ENCODE data around the gene COG1.
A peak's percentile ranks its signal among the peaks of the same experiment; 100 is the strongest.

COG1 gene

GRCh38 chr17:73158133-73158532 is 34.7 kb upstream of the COG1 start:
- no peak for TF ChIP-seq ZNF274 (IDR thresholded peaks at IDR 0.05; ENCODE audit: low read depth, low read length)
- H3K4me3 ChIP-seq (ENCODE audit: low read length) = no peak overlapping the region

DNA sequence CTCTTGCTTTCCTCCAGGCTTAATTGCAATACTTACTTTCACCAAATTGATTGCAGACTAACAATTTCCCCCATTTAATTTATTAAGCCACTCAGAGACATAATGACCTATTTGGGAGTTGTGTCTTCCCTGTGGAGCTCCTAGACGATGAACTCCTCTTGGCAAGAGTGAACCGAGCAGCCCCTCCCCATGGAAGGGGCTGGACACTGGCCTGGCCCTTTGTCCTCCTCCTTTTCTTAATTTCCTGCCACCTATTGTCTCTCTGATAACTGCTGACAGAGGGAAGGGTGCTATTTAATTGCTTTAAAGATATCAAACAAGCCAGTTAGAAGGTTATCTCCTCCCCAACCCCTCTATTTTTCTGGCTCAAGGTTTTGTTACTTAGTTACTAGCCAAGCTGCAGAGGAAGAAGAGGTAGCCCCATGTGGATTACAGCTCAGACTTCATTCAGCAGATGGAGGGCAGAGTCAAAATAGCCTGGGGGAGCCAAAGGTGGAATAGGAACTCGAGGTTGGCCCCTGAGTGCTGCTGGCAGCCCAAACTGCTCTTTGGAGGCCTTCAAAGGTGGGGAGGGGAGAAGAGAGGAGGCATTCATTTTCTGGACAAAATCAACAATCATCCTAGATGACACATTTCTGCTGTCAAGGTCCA is 31.8 kb upstream of the COG1 start:
- H3K4me3 ChIP-seq (ENCODE audit: low read length) = no peak overlapping the region
- TF ChIP-seq ZNF274 (IDR thresholded peaks at IDR 0.05; ENCODE audit: low read depth, low read length) = no peak

DNA sequence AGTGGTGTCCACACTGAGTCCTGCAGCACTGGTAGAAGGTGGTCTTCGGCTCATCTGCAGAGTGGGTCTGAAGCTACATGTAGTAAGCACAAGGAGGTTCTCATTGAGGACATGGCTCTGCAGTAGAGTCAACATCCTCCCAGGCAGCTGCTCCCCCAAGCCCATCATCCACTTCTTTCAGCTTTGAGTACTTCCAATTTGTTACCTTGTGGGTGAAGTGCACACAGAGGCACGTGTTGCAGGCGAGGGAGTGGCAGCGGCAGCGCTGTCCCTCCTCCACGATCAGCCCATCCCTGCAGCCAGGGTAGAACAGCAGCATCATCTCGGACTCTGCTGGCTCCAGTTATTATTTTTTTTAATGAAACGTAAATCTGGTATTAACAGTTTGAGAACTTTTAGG is 29.8 kb upstream of the COG1 start:
- H3K4me3 ChIP-seq (ENCODE audit: low read length) = no peak overlapping the region
- TF ChIP-seq ZNF274 (IDR thresholded peaks at IDR 0.05; ENCODE audit: low read depth, low read length) = no peak

- peak overlapping the region; percentile 73 for H3K4me3 ChIP-seq (ENCODE audit: low read length)
- TF ChIP-seq ZNF274 (IDR thresholded peaks at IDR 0.05; ENCODE audit: low read depth, low read length) = no peak
Measured at GRCh38 chr17:73165616-73166404, 27.0 kb upstream of the COG1 start.

DNA sequence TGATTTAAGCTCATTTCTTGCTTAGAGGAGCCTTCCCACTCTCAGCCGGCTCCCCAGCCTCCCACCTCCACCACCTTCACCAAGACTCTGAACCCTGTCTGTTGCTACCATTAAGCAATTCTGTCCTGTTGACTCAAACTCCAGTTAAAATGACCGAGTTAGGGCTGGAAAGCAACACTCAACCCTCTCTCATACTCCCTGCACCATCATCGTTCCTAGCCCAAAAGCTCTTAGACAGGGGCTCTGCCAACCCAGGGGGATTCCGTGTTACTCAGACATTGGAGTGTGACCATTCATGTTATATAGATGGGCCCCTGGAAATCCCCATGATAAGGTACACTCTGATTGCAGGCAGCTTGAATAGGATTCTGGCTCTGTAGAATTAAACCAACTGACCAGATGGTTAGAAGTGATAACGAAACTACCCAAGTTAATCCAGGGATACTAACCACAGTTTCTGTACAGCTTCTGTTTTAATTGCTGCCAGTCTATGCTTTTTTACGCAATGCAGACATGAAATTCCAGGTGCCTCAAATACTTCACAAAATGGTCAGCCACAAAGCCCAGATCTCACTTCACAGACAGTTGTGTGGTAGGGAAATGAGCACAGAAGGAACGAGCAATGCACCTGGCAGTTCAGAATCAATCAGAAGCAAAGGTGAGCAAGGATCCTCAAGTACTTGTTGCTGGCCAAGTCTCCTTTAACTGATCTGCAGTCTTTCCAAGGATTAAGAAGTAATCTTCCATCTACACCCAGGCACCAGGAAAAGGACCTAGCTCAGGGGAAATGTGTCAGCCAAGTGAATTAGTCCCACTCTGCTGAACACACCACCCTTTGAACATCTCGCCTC is 25.9 kb upstream of the COG1 start:
- H3K4me3 ChIP-seq (ENCODE audit: low read length) = peak overlapping the region; percentile 73

GRCh38 chr17:73168667-73169066 is 24.2 kb upstream of the COG1 start:
- no peak overlapping the region for H3K4me3 ChIP-seq (ENCODE audit: low read length)
- no peak for TF ChIP-seq ZNF274 (IDR thresholded peaks at IDR 0.05; ENCODE audit: low read depth, low read length)

More for the DNA sequence above, 25.9 kb upstream of the COG1 start:
- no peak for TF ChIP-seq ZNF274 (IDR thresholded peaks at IDR 0.05; ENCODE audit: low read depth, low read length)

- H3K4me3 ChIP-seq (ENCODE audit: low read length) = no peak overlapping the region
- TF ChIP-seq ZNF274 (IDR thresholded peaks at IDR 0.05; ENCODE audit: low read depth, low read length) = no peak
Measured at GRCh38 chr17:73170324-73170723, 22.5 kb upstream of the COG1 start.

GRCh38 chr17:73172252-73172651 is 20.6 kb upstream of the COG1 start:
- no peak for TF ChIP-seq ZNF274 (IDR thresholded peaks at IDR 0.05; ENCODE audit: low read depth, low read length)
- H3K4me3 ChIP-seq (ENCODE audit: low read length) = no peak overlapping the region

DNA sequence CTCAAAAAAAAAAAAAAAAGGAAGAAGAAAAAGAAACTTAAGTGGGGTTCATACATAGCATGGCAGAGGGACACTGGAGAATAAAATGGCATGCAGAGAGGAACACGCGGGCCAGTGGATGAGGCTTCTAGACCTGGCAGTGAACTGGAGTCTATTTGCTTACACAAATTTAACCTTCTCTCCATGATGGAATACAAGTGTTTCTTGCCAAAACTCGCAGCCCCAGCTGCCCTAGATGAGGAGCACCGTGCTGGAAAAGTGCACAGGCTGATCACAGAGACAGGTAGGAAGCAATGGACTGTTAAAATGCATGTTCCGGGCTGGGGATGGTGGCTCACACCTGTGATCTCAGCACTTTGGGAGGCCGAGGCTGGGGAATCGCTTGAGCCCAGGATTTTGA is 18.7 kb upstream of the COG1 start:
- TF ChIP-seq ZNF274 (IDR thresholded peaks at IDR 0.05; ENCODE audit: low read depth, low read length) = no peak
- no peak overlapping the region for H3K4me3 ChIP-seq (ENCODE audit: low read length)

GRCh38 chr17:73175962-73176565 is 16.8 kb upstream of the COG1 start:
- no peak for TF ChIP-seq ZNF274 (IDR thresholded peaks at IDR 0.05; ENCODE audit: low read depth, low read length)
- H3K4me3 ChIP-seq (ENCODE audit: low read length) = no peak overlapping the region

DNA sequence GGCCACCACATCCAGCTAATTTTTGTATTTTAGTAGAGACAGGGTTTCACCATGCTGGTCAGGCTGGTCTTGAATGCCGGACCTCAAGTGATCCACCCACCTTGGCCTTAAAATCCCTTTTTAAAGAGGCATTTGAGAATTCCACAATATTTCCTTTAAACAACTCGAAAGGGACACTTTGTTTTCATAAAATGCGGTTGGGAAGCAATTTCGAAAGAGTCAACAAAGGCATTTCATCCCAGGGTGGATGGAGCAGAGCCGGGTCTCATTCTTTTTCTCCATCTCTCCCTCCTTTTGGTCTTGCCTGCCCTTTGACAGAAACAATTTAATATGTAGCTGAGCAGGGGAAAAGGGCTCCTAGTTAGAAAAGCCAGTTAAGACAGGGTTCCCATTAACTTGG is 13.5 kb upstream of the COG1 start:
- no peak for TF ChIP-seq ZNF274 (IDR thresholded peaks at IDR 0.05; ENCODE audit: low read depth, low read length)
- no peak overlapping the region for H3K4me3 ChIP-seq (ENCODE audit: low read length)

- no peak overlapping the region for H3K4me3 ChIP-seq (ENCODE audit: low read length)
- TF ChIP-seq ZNF274 (IDR thresholded peaks at IDR 0.05; ENCODE audit: low read depth, low read length) = no peak
Measured at GRCh38 chr17:73179878-73180277, 13.0 kb upstream of the COG1 start.

- TF ChIP-seq ZNF274 (IDR thresholded peaks at IDR 0.05; ENCODE audit: low read depth, low read length) = no peak
- H3K4me3 ChIP-seq (ENCODE audit: low read length) = no peak overlapping the region
Measured at GRCh38 chr17:73182616-73183310, 10.1 kb upstream of the COG1 start.

Data from GM08714 (cell line).